Glomerular endothelial cell (primary cell): Measurements from ENCODE around the gene HOTAIR. TPM values are rescaled to one million over a fixed set of nuclear protein-coding genes. Genes with fewer than 3 reads are reported as not detected.

Source experiments
- DNase-seq: peaks from one replicate; pipeline ENCODE4 v3.0.0-alpha.2; 2011; ENCODE audit warnings: low read depth, low spot score; ENCODE audit errors: extremely low read depth
- total RNA-seq: library from RNA; depleted of rRNA; stranded (reverse); fragments of >200 nt; gene quantifications from 2 replicates; pipeline ENCODE4 v1.2.3, GENCODE V29; 2015

The HOTAIR gene
- total RNA-seq, result 0.12 TPM in 1 of 2 replicates, not detected in the other

DNA sequence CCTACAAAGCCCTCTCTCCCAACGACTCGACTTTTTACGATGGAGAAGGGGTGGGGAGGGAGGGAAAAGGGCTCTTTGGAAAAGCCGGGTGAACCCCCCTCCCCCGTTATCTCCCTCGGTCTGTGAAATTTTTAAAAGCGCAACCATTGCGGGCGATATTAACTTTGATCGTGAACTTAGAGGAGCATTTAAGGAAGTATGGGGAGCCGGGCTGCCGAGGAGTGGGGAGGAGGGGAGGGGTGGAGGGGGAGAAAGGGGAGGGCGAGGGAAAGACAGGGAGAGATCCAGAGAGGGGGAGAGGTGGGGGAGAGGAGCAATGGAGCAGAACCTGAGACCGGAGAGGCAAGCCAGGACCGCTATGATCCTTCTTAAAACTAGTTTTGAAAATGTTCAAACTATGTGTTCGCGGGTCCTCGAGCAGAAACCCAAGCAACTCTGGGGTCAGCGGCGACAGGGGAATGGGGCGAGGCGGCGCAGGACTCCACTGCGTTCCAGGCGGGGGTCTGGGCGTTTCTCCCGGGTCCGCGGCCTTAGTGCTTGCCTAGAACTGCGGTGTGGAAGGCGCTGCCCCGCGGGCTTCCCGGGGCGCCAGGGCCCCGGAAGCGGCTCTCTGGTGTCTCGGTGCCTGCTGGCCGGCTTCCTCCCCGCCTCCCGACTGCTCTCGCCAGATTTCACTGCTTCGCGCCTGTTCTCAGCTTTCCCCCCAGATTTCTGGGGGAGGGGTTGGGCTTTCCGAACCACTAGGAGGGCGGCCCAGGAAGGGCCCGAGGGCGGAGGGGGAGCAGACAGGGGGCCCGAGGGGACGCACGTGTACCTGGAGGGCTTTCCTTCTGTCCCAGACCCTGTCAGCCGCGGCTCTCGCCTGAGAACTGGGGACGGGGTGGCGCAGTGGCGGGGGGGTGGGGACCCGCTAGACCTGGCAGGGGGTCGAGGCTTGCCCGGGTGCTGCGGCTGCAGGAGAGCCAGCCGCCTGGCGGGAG, at the start of gene HOTAIR:
Gene HOTAIR, minus strand, starts transcription at position 871 of the 980 bp plus-strand sequence.
- DNase-seq, result no peak

GRCh38 chr12:54024127-54024526, 49.4 kb upstream of the HOTAIR start:
- DNase-seq, result no peak

- no peak for DNase-seq
These were observed 48.5 kb upstream of the HOTAIR start for GRCh38 chr12:54022960-54023884.

DNA sequence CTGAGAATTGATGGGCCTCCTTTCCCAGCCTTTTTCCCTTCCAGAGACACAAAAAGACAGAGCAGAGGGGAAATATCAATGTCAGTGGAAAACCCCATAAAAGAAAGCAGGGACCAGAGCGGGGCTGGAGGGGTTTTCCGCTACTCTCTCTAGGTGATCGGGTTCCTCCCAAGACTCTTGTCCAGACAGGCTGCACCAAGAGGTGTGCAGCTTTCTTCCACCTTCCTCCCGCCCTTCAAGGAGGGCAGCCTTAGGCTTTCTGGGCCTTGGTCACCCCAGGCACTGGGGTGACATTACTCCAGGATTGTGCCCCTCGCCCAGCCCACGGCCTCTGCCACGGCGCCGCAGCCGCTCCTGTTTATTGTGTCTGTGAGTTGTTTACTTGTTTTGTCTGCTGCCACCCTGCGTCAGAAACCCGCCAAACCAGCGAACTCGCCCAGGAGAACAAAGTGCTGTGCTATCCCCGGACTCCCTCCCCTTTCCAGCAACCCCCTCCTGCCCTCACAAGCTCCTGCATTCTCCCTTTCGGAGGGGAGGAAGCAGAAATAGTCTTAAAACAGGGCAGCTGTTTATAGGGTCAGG, 46.8 kb upstream of the HOTAIR start:
- no peak for DNase-seq

- DNase-seq, result no peak
These were observed 46.0 kb upstream of the HOTAIR start for GRCh38 chr12:54020591-54021405.

- no peak for DNase-seq
These were observed 45.3 kb upstream of the HOTAIR start for GRCh38 chr12:54019924-54020590.

- DNase-seq, result no peak
These were observed 44.5 kb upstream of the HOTAIR start for GRCh38 chr12:54019091-54019811.

- no peak for DNase-seq
These were observed 43.8 kb upstream of the HOTAIR start for GRCh38 chr12:54018468-54018984.

GRCh38 chr12:54017878-54018467, 43.2 kb upstream of the HOTAIR start:
- no peak for DNase-seq

DNA sequence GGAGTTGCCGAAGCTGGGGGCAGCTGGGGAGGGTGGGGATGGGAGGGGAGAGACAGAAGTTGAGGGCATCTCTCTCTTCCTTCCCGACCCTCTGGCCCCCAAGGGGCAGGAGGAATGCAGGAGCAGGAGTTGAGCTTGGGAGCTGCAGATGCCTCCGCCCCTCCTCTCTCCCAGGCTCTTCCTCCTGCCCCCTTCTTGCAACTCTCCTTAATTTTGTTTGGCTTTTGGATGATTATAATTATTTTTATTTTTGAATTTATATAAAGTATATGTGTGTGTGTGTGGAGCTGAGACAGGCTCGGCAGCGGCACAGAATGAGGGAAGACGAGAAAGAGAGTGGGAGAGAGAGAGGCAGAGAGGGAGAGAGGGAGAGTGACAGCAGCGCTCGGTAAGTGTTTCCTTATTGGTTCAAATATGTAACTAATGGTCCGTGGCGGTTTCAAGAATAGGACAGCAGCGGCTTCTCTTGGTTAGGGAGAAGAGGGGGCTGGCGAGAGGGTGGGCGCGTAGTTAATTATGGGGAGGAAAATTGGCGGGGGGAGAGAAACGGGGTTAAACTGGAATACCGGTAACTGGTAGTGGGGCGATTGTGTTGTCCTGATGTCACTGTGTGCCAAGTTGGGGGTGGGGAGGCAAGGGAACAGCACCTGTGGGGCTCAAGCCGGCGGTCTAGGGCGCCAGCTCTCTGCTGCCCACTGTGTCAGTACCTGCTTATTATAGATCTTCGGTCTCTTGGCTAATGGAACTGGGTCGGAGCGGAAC, 42.5 kb upstream of the HOTAIR start:
- DNase-seq, result no peak

DNA sequence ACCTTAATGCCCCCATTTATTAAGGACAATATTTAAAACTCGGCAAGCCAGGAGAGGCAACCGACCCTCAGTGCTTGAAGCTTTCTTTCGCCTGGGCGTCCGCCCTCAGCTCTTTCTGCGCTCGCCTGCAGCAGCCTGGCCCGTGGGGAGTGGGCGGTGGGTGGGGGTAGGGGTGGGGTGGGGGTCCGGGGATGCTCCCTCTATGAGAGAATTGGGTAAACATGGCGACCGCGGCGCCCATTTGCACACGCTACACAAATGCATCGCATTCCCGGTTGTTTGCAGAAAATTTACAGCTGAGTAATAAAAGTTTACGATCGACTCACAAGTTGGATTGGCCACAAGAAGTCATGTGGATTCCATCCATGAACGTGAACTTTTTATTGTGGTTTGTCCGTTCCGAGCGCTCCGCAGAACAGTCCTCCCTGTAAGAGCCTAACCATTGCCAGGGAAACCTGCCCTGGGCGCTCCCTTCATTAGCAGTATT, 41.8 kb upstream of the HOTAIR start:
- DNase-seq, result no peak

DNA sequence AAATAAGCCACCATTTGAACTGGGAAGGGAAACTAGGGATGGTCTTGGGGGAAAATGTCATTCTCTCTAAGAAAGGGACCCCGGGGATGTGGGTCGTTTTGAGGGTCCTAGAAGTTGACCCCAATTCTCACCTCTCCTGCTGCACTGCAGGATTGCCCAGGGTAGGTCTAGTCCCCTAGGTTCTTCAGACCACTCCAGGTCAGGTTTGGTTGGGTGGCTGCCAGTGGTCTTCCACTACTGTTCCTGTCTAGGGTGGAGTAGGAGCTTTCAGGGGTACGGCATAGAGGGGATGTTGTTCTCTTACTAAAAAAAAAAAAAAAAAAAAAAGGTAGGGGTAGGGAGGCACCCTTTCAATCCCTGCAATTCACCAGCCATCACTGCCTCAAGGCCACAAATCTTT, 41.3 kb upstream of the HOTAIR start:
- DNase-seq, result no peak

GRCh38 chr12:54015018-54015931, 40.5 kb upstream of the HOTAIR start:
- DNase-seq, result no peak

GRCh38 chr12:54014377-54015017, 39.7 kb upstream of the HOTAIR start:
- no peak for DNase-seq

DNA sequence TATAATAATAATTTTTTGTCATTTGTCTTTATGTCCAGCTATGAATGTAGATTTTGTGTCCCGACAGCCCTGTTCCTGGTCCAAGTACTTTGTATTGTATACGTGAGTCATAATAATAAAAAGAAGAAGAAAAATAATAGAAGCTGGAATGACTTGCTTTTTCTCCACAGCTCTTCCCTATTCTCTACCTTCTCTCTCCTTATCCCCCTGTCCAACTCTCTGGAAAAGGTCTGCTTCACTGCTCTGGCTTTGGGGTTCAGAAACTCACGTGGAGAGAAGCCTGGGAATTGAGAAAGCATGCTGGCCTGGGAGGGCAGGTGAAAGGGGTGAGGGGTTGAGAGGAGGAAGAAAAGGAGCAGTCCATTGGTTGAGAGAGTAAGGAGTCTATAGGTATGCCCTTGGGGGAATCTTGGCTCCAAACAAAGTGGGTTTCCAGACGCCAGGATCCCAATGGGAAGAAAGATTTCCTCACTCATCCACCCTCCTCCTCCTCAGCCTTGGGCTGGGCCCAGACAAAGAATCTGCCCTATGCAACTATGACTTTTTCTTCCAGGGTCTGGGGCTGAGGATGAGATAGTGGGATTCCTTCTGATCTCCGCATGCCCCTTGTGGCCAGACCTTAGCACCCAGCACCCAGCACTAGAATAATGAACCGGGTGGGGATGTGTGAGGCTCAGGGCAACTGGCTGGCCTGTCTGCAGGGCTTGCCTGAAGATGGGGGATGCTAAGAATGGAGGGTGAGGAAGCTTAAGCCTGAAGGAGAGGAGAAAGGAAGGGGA, 38.1 kb upstream of the HOTAIR start:
- DNase-seq, result no peak
